GM10248 (cell line): Measurements from ENCODE around the gene IL17RD.
A peak's percentile ranks its signal among the peaks of the same experiment; 100 is the strongest.

Experiments used
- CTCF ChIA-PET: fragments of 300-600 bp; sonication (Branson Sonifier 250); formaldehyde crosslinking; extraction: SDS; loops from one replicate; lab custom pipeline; 2021; ENCODE audit warnings: antibody characterized with exemption; lab: Yijun Ruan, JAX
- POLR2A ChIA-PET: fragments of 350-650 bp; sonication (Branson Sonifier 250); formaldehyde crosslinking; extraction: SDS; loops from one replicate; lab custom pipeline; 2020; ENCODE audit warnings: antibody characterized with exemption; lab: Yijun Ruan, JAX
- DNase-seq: peaks from one replicate; pipeline ENCODE4 v3.0.0; 2012; ENCODE audit errors: extremely low spot score
- CTCF ChIP-seq: IDR thresholded peaks from 2 replicates; pipeline ENCODE4 v1.5.1; 2012; ENCODE audit warnings: mild to moderate bottlenecking, low read depth; ENCODE audit errors: extremely low read depth, missing control alignments, control extremely low read depth

The IL17RD gene

GRCh38 chr3:57105585-57105984, 59.6 kb downstream of the IL17RD start:
- POLR2A ChIA-PET: no interaction called here
- TF ChIP-seq CTCF: no peak
- DNase-seq: no peak
- CTCF ChIA-PET: interaction anchor here (1.1 to 2.3 kb wide), 3 partner anchors 10 to 25 kb away, joined by 3 to 9 read pairs (median 4); no protein-coding TSS in a partner anchor

GRCh38 chr3:57100046-57100695, 65.0 kb downstream of the IL17RD start:
- ChIA-PET POLR2A (no interaction called here), CTCF (interaction anchor here (0.6 to 4.6 kb wide), 28 partner anchors 9 to 1068 kb away, joined by 3 to 30 read pairs (median 4); no protein-coding TSS in a partner anchor)
- peak; percentile 91 for TF ChIP-seq CTCF
- DNase-seq: peak; percentile 75

GRCh38 chr3:57098418-57099310, 66.5 kb downstream of the IL17RD start:
- no peak for TF ChIP-seq CTCF
- ChIA-PET POLR2A (no interaction called here), CTCF (interaction anchor here (0.9 to 4.6 kb wide), 9 partner anchors 9 to 1218 kb away, joined by 3 to 30 read pairs (median 5); no protein-coding TSS in a partner anchor)
- no peak for DNase-seq

- ChIA-PET CTCF (interaction anchor here (1.0 to 2.4 kb wide), 3 partner anchors 9 to 102 kb away, joined by 3 to 9 read pairs (median 4); no protein-coding TSS in a partner anchor), POLR2A (no interaction called here)
- no peak for TF ChIP-seq CTCF
- DNase-seq: no peak
Observed at GRCh38 chr3:57097536-57097935, 67.6 kb downstream of the IL17RD start.

- ChIA-PET POLR2A (no interaction called here), CTCF (interaction anchor here (0.8 to 2.4 kb wide), 4 partner anchors 10 to 393 kb away, joined by 3 to 9 read pairs (median 8); no protein-coding TSS in a partner anchor)
- no peak for DNase-seq
- TF ChIP-seq CTCF: no peak
Observed at GRCh38 chr3:57095363-57095762, 69.8 kb downstream of the IL17RD start.

GRCh38 chr3:57094575-57094974, 70.6 kb downstream of the IL17RD start:
- ChIA-PET CTCF (interaction anchor here (1.5 to 2.4 kb wide), 3 partner anchors 11 to 99 kb away, joined by 5 to 11 read pairs (median 9); no protein-coding TSS in a partner anchor), POLR2A (no interaction called here)
- no peak for TF ChIP-seq CTCF
- DNase-seq: no peak
